ENCODE data around the gene RTTN. TPM values are rescaled to one million over a fixed set of nuclear protein-coding genes. Genes with fewer than 3 reads are reported as not detected.
A peak's percentile ranks its signal among the peaks of the same experiment; 100 is the strongest.

Gene RTTN
- total and polyA plus RNA-seq, 10 of the 15 experiments (the other 5 are each of a cell fraction or from before 2014, with no cell fraction given) = 9.4 to 36.6 (median 15.7) TPM

DNA sequence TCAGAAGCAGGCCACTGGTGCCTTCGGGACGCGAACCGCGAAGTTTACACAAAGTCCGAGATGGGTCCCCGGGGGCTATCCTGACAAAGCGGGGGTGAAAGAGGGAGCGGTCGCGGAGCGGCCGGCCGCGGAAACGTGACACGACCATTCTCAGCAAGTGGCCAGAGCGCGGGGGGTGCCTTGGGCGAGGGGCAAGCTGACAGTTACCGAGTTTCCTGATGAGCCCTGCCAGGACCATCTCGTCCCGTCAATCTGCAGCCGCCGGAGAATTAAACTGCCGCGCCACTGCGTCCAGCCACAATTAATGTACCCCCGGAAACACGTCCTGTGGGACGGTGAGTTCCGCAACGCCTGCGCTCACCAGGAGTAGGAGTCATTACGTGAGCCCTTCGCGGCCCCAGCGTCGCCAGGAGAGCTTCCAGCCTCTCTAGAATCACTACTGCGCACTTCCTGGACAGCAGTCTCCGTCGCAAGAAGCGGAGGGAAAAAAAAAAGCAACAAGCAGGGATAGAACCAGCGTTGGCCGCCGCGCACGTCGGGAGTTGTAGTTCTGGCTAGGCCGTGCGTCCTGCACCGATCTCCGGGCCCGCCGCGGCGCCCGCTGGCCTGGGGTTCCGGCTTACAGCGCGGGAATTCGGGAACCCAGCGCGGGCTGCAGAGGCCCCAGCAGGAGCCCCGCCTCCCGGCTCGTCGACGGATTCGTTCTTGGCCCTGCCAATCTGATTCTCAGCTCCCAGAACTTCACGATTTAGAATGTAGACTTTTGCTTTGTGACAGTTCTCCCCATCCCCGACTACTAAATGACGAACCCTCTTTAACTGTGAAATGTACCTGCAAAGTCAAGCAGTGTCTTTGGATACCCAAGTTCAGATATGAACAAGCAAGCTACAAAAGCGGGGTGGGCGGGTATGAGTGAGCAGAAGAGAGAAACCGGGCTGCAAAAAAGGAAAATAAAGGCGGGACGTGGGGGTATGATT, at the start of gene RTTN (continued):
- TF ChIP-seq, protein P1, sequence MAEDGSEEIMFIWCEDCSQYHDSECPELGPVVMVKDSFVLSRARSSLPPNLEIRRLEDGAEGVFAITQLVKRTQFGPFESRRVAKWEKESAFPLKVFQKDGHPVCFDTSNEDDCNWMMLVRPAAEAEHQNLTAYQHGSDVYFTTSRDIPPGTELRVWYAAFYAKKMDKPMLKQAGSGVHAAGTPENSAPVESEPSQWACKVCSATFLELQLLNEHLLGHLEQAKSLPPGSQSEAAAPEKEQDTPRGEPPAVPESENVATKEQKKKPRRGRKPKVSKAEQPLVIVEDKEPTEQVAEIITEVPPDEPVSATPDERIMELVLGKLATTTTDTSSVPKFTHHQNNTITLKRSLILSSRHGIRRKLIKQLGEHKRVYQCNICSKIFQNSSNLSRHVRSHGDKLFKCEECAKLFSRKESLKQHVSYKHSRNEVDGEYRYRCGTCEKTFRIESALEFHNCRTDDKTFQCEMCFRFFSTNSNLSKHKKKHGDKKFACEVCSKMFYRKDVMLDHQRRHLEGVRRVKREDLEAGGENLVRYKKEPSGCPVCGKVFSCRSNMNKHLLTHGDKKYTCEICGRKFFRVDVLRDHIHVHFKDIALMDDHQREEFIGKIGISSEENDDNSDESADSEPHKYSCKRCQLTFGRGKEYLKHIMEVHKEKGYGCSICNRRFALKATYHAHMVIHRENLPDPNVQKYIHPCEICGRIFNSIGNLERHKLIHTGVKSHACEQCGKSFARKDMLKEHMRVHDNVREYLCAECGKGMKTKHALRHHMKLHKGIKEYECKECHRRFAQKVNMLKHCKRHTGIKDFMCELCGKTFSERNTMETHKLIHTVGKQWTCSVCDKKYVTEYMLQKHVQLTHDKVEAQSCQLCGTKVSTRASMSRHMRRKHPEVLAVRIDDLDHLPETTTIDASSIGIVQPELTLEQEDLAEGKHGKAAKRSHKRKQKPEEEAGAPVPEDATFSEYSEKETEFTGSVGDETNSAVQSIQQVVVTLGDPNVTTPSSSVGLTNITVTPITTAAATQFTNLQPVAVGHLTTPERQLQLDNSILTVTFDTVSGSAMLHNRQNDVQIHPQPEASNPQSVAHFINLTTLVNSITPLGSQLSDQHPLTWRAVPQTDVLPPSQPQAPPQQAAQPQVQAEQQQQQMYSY (CRISPR knock-in tag; IDR thresholded peaks at IDR 0.05) = no peak
- TF ChIP-seq, protein P2, sequence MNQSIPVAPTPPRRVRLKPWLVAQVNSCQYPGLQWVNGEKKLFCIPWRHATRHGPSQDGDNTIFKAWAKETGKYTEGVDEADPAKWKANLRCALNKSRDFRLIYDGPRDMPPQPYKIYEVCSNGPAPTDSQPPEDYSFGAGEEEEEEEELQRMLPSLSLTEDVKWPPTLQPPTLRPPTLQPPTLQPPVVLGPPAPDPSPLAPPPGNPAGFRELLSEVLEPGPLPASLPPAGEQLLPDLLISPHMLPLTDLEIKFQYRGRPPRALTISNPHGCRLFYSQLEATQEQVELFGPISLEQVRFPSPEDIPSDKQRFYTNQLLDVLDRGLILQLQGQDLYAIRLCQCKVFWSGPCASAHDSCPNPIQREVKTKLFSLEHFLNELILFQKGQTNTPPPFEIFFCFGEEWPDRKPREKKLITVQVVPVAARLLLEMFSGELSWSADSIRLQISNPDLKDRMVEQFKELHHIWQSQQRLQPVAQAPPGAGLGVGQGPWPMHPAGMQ (IDR thresholded peaks at IDR 0.05; ENCODE audit: borderline replicate concordance) = peak; percentile 39; the same call in 1 of the 2 replicates
- TF ChIP-seq JUNB (IDR thresholded peaks at IDR 0.05) = 0 out of 2 replicates have a peak, but pooled peaks have one; percentile 7
- TF ChIP-seq CREM (IDR thresholded peaks at IDR 0.05; ENCODE audit: low read depth) = peak; percentile 96
- TF ChIP-seq BRCA1 (IDR thresholded peaks at IDR 0.05; ENCODE audit: low read depth, low read length) = peak; percentile 37; the same call in 1 of the 2 replicates
- TF ChIP-seq PAX5 (IDR thresholded peaks at IDR 0.05; ENCODE audit: borderline replicate concordance, low read depth, low read length) = peak; percentile 38; the same call in 1 of the 2 replicates
- TF ChIP-seq TCF12 (IDR thresholded peaks at IDR 0.05; ENCODE audit: low read depth, low read length) = peak; percentile 19; the same call in 1 of the 2 replicates
- TF ChIP-seq RFX5 (IDR thresholded peaks at IDR 0.05; ENCODE audit: low read depth, low read length) = no peak; the same call in 1 of the 2 replicates
- peak; percentile 59; the same call in 1 of the 2 replicates for TF ChIP-seq ZBED1 (IDR thresholded peaks at IDR 0.05; ENCODE audit: borderline replicate concordance)
- TF ChIP-seq SPI1 (IDR thresholded peaks at IDR 0.05; ENCODE audit: borderline replicate concordance, insufficient read depth, low read depth, low read length) = no peak; the same call in 1 of the 2 replicates
- no peak for TF ChIP-seq MYB (IDR thresholded peaks at IDR 0.05; ENCODE audit: borderline replicate concordance, low read depth, low read length)
- no peak for TF ChIP-seq RAD51 (IDR thresholded peaks at IDR 0.05)
- no peak for TF ChIP-seq ASH2L (IDR thresholded peaks at IDR 0.05; ENCODE audit: borderline replicate concordance, low read depth)
- TF ChIP-seq NR2F1 (conservative IDR thresholded peaks at IDR 0.05) = no peak
- TF ChIP-seq, protein P3, sequence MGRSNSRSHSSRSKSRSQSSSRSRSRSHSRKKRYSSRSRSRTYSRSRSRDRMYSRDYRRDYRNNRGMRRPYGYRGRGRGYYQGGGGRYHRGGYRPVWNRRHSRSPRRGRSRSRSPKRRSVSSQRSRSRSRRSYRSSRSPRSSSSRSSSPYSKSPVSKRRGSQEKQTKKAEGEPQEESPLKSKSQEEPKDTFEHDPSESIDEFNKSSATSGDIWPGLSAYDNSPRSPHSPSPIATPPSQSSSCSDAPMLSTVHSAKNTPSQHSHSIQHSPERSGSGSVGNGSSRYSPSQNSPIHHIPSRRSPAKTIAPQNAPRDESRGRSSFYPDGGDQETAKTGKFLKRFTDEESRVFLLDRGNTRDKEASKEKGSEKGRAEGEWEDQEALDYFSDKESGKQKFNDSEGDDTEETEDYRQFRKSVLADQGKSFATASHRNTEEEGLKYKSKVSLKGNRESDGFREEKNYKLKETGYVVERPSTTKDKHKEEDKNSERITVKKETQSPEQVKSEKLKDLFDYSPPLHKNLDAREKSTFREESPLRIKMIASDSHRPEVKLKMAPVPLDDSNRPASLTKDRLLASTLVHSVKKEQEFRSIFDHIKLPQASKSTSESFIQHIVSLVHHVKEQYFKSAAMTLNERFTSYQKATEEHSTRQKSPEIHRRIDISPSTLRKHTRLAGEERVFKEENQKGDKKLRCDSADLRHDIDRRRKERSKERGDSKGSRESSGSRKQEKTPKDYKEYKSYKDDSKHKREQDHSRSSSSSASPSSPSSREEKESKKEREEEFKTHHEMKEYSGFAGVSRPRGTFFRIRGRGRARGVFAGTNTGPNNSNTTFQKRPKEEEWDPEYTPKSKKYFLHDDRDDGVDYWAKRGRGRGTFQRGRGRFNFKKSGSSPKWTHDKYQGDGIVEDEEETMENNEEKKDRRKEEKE (IDR thresholded peaks at IDR 0.05) = no peak
- TF ChIP-seq NFYA (IDR thresholded peaks at IDR 0.05; ENCODE audit: borderline replicate concordance, low read depth, low read length) = no peak; the same call in 1 of the 2 replicates
- TF ChIP-seq POU2F2 (IDR thresholded peaks at IDR 0.05; ENCODE audit: borderline replicate concordance, low read depth, low read length) = peak; percentile 84; the same call in 2 of the 3 replicates
- TF ChIP-seq IRF4 (IDR thresholded peaks at IDR 0.05; ENCODE audit: low read depth, low read length) = 0 out of 2 replicates have a peak, but pooled peaks have one; percentile 55
- TF ChIP-seq, protein P4, sequence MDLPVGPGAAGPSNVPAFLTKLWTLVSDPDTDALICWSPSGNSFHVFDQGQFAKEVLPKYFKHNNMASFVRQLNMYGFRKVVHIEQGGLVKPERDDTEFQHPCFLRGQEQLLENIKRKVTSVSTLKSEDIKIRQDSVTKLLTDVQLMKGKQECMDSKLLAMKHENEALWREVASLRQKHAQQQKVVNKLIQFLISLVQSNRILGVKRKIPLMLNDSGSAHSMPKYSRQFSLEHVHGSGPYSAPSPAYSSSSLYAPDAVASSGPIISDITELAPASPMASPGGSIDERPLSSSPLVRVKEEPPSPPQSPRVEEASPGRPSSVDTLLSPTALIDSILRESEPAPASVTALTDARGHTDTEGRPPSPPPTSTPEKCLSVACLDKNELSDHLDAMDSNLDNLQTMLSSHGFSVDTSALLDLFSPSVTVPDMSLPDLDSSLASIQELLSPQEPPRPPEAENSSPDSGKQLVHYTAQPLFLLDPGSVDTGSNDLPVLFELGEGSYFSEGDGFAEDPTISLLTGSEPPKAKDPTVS (IDR thresholded peaks at IDR 0.05; ENCODE audit: low read depth, low read length) = peak; percentile 12; the same call in 1 of the 2 replicates
